ENCODE measurements around the gene C2orf92.

C2orf92 gene

GRCh38 chr2:97726261-97727064 lies 57.0 kb downstream of the C2orf92 start:
- TF ChIP-seq CTCF (IDR thresholded peaks at IDR 0.05; ENCODE audit: low read length, missing control alignments) = no peak
- H3K4me3 ChIP-seq (replicated peaks; ENCODE audit: low read depth, low read length) = no peak overlapping the region
- DNase-seq (ENCODE audit: low read depth) = peak; percentile 22

- H3K4me3 ChIP-seq (replicated peaks; ENCODE audit: low read depth, low read length) = no peak overlapping the region
- TF ChIP-seq CTCF (IDR thresholded peaks at IDR 0.05; ENCODE audit: low read length, missing control alignments) = no peak
- DNase-seq (ENCODE audit: low read depth) = no peak
These were observed 57.8 kb downstream of the C2orf92 start for GRCh38 chr2:97727296-97727695.

- peak; percentile 33 for DNase-seq (ENCODE audit: low read depth)
These were observed 58.7 kb downstream of the C2orf92 start for GRCh38 chr2:97728091-97728731.

GRCh38 chr2:97730245-97730644 lies 60.7 kb downstream of the C2orf92 start:
- peak; percentile 33 for DNase-seq (ENCODE audit: low read depth)
- TF ChIP-seq CTCF (IDR thresholded peaks at IDR 0.05; ENCODE audit: low read length, missing control alignments) = no peak
- no peak overlapping the region for H3K4me3 ChIP-seq (replicated peaks; ENCODE audit: low read depth, low read length)

More at GRCh38 chr2:97728091-97728731, 58.7 kb downstream of the C2orf92 start:
- no peak for TF ChIP-seq CTCF (IDR thresholded peaks at IDR 0.05; ENCODE audit: low read length, missing control alignments)
- no peak overlapping the region for H3K4me3 ChIP-seq (replicated peaks; ENCODE audit: low read depth, low read length)

GRCh38 chr2:97731274-97732020 lies 61.9 kb downstream of the C2orf92 start:
- H3K4me3 ChIP-seq (replicated peaks; ENCODE audit: low read depth, low read length) = no peak overlapping the region
- DNase-seq (ENCODE audit: low read depth) = no peak
- no peak for TF ChIP-seq CTCF (IDR thresholded peaks at IDR 0.05; ENCODE audit: low read length, missing control alignments)

- DNase-seq (ENCODE audit: low read depth) = no peak
- TF ChIP-seq CTCF (IDR thresholded peaks at IDR 0.05; ENCODE audit: low read length, missing control alignments) = no peak
- H3K4me3 ChIP-seq (replicated peaks; ENCODE audit: low read depth, low read length) = no peak overlapping the region
These were observed 63.2 kb downstream of the C2orf92 start for GRCh38 chr2:97732436-97733340.
